ENCODE results near the gene HIPK2. TPM values are rescaled to one million over a fixed set of nuclear protein-coding genes. Genes with fewer than 3 reads are reported as not detected.

The HIPK2 gene
- total RNA-seq, 1 experiment from 2014 or later, result 33.4 TPM

DNA sequence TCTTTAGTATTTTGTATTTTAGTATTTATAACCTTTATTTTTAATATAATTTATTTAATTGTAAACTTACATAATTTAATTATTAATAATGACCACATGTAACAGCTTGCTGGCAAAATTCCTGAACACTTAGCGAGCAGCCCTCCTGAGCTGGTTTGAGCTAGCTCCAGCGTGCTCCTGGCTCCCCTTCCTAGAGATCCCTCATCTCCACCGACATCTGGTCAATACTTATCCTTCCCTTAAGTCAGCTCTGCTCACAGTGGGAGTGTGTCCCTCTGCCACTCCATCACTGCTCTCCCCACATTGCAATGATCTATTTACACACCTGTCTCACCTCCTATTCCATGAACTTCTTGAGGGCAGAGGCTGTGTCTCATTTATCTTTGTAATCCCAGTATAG lies 30.6 kb upstream of the HIPK2 start:
- CTCF ChIA-PET, result no interaction called here
- Mint-ChIP-seq H3K4me1 (ENCODE audit: low read depth, unreplicated experiment) (no peaks in the 10 kb centered on the region), H3K36me3 (ENCODE audit: insufficient read depth, unreplicated experiment) (peaks cover 8% of the 10 kb centered on the region), H3K27ac (ENCODE audit: unreplicated experiment) (no peak overlapping the region), H3K4me3 (ENCODE audit: low read depth, unreplicated experiment) (no peak overlapping the region), H3K9me3 (ENCODE audit: low read depth, unreplicated experiment) (peaks cover 2% of the 10 kb centered on the region), H3K27me3 (ENCODE audit: unreplicated experiment) (no peaks in the 10 kb centered on the region)
- intact Hi-C loops (cut with micrococcal nuclease; ENCODE audit: unreplicated experiment), result no loop called here
- TF ChIP-seq, protein P1, sequence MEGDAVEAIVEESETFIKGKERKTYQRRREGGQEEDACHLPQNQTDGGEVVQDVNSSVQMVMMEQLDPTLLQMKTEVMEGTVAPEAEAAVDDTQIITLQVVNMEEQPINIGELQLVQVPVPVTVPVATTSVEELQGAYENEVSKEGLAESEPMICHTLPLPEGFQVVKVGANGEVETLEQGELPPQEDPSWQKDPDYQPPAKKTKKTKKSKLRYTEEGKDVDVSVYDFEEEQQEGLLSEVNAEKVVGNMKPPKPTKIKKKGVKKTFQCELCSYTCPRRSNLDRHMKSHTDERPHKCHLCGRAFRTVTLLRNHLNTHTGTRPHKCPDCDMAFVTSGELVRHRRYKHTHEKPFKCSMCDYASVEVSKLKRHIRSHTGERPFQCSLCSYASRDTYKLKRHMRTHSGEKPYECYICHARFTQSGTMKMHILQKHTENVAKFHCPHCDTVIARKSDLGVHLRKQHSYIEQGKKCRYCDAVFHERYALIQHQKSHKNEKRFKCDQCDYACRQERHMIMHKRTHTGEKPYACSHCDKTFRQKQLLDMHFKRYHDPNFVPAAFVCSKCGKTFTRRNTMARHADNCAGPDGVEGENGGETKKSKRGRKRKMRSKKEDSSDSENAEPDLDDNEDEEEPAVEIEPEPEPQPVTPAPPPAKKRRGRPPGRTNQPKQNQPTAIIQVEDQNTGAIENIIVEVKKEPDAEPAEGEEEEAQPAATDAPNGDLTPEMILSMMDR (IDR thresholded peaks at IDR 0.05; ENCODE audit: unreplicated experiment), result no peak
- no TSS peak for BruUV-seq (replicated peaks)
- no peak for DNase-seq

DNA sequence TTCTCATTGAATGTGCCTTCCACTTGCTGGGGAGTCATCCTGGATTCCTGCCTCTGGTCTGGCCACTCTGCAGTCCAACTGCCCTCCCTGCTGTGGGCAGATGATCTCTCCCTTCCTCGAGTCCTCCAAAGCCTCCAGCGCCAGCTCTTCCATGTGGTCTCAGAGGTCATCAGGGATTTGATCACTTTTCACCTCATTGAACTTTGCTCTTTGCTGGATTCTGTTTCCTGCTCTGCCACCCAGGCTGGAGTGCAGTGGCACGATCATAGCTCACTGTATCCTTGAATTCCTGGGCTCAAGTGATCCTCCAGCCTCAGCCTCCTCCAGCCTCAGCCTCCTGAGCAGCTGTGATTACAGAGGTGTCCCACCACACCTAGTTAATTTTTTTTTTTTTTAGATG lies 29.2 kb upstream of the HIPK2 start:
- Mint-ChIP-seq H3K36me3 (ENCODE audit: insufficient read depth, unreplicated experiment) (peaks cover 8% of the 10 kb centered on the region), H3K27me3 (ENCODE audit: unreplicated experiment) (no peaks in the 10 kb centered on the region), H3K27ac (ENCODE audit: unreplicated experiment) (no peak overlapping the region), H3K4me1 (ENCODE audit: low read depth, unreplicated experiment) (no peaks in the 10 kb centered on the region), H3K9me3 (ENCODE audit: low read depth, unreplicated experiment) (peaks cover 7% of the 10 kb centered on the region), H3K4me3 (ENCODE audit: low read depth, unreplicated experiment) (no peak overlapping the region)
- DNase-seq, result no peak
- intact Hi-C loops (cut with micrococcal nuclease; ENCODE audit: unreplicated experiment), result no loop called here
- BruUV-seq (replicated peaks), result no TSS peak
- CTCF ChIA-PET, result no interaction called here
- TF ChIP-seq, protein P1 (IDR thresholded peaks at IDR 0.05; ENCODE audit: unreplicated experiment), result no peak

DNA sequence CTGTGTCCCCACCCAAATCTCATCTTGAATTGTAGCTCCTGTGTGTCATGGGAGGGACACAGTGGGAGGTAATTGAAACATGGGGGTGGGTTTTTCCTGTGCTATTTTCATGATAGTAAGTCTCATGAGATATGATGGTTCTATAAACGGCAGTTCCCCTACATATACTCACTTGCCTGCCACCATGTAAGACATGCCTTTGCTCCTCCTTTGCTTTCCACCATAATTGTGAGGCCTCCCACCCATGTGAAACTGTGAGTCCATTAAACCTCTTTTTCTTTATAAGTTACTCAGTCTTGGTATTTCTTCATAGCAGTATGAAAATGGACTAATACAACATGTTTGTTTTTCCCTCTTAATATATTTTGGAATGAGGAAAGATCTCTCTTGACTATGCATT lies 26.8 kb upstream of the HIPK2 start:
- TF ChIP-seq, protein P1 (IDR thresholded peaks at IDR 0.05; ENCODE audit: unreplicated experiment), result no peak
- no peak overlapping the region for H3K27ac Mint-ChIP-seq (ENCODE audit: unreplicated experiment)
- intact Hi-C loops (cut with micrococcal nuclease; ENCODE audit: unreplicated experiment), result no loop called here
- peaks cover 8% of the 10 kb centered on the region for H3K36me3 Mint-ChIP-seq (ENCODE audit: insufficient read depth, unreplicated experiment)
- H3K9me3 Mint-ChIP-seq (ENCODE audit: low read depth, unreplicated experiment), result peaks cover 7% of the 10 kb centered on the region
- no peak overlapping the region for H3K4me3 Mint-ChIP-seq (ENCODE audit: low read depth, unreplicated experiment)
- CTCF ChIA-PET, result no interaction called here
- DNase-seq, result no peak
- no TSS peak for BruUV-seq (replicated peaks)
- H3K4me1 Mint-ChIP-seq (ENCODE audit: low read depth, unreplicated experiment), result no peaks in the 10 kb centered on the region
- no peaks in the 10 kb centered on the region for H3K27me3 Mint-ChIP-seq (ENCODE audit: unreplicated experiment)

DNA sequence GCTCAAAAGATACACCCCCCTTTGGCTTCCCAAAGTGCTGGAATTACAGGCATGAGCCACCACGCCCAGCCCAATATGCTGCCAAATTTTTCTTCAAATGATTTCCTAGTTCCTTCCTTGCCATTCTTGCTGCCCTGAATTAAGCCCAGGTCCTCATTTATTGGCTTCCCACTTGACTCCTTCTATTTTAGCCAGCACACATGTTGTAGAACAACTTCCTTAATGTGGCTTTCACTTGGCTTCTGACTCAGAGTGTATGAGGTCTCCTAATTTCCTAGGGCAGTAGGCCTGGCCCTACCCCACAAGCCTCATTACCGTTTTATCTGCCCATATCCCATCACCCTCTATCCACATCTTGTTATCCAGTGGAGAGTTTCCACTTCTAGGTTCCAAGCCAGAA lies 21.8 kb upstream of the HIPK2 start:
- H3K4me3 Mint-ChIP-seq (ENCODE audit: low read depth, unreplicated experiment), result no peak overlapping the region
- H3K9me3 Mint-ChIP-seq (ENCODE audit: low read depth, unreplicated experiment), result peaks cover 8% of the 10 kb centered on the region
- H3K36me3 Mint-ChIP-seq (ENCODE audit: insufficient read depth, unreplicated experiment), result no peaks in the 10 kb centered on the region
- BruUV-seq (replicated peaks), result no TSS peak
- H3K4me1 Mint-ChIP-seq (ENCODE audit: low read depth, unreplicated experiment), result no peaks in the 10 kb centered on the region
- H3K27me3 Mint-ChIP-seq (ENCODE audit: unreplicated experiment), result no peaks in the 10 kb centered on the region
- no peak overlapping the region for H3K27ac Mint-ChIP-seq (ENCODE audit: unreplicated experiment)
- CTCF ChIA-PET, result no interaction called here
- TF ChIP-seq, protein P1 (IDR thresholded peaks at IDR 0.05; ENCODE audit: unreplicated experiment), result no peak
- DNase-seq, result no peak
- intact Hi-C loops (cut with micrococcal nuclease; ENCODE audit: unreplicated experiment), result no loop called here

DNA sequence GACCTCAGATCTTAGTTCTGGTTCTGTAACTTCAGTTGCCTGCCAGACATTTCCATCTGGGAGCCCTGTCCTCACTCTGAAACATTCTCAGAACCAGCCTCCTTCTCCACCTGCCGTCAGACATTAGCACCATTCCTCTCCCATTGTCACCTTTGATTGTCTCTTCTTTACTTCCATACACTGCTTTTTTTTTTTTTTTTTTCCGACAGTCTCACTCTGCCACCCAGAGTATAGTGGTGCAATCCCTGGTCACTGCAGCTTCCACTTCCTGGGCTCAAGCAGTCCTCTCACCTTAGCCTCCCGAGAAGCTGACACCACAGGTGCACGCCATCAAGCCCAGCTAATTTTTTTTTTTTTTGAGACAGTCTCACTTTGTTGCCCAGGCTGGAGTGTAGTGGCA lies 21.1 kb upstream of the HIPK2 start:
- CTCF ChIA-PET, result no interaction called here
- Mint-ChIP-seq H3K36me3 (ENCODE audit: insufficient read depth, unreplicated experiment) (no peaks in the 10 kb centered on the region), H3K4me3 (ENCODE audit: low read depth, unreplicated experiment) (no peak overlapping the region), H3K27ac (ENCODE audit: unreplicated experiment) (no peak overlapping the region), H3K9me3 (ENCODE audit: low read depth, unreplicated experiment) (peaks cover 8% of the 10 kb centered on the region), H3K27me3 (ENCODE audit: unreplicated experiment) (no peaks in the 10 kb centered on the region), H3K4me1 (ENCODE audit: low read depth, unreplicated experiment) (no peaks in the 10 kb centered on the region)
- intact Hi-C loops (cut with micrococcal nuclease; ENCODE audit: unreplicated experiment), result no loop called here
- TF ChIP-seq, protein P1 (IDR thresholded peaks at IDR 0.05; ENCODE audit: unreplicated experiment), result no peak
- DNase-seq, result no peak
- no TSS peak for BruUV-seq (replicated peaks)

Measured in Calu3 (cell line).